ENCODE data around the gene ZNF791.

Gene ZNF791

DNA sequence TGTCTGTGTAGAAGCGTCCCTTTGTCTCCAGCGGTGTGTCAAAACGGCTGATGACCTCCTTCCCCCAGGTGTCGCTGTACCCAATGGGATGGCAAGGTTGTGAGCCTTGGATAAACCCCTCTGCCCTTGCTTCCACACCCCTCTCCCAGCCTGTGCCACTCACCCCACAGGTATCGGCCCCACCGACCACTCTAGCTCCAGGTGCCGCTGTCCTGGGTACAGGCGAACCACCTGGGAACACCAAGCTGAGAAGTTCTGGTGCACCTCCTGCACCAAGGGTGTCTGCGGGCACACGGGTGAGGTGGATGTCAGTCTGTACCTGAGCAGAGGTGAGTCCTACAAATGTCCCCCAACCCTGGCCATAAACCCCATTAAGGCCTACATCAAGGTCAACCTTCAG, 39.2 kb downstream of the ZNF791 start:
- H3K4me2 ChIP-seq (ENCODE audit: low read length), result no peak overlapping the region
- no peak overlapping the region for H3K27ac ChIP-seq (ENCODE audit: low read depth, low read length)
- H3K9me3 ChIP-seq (ENCODE audit: control insufficient read depth, insufficient read depth, low read length), result no peaks in the 10 kb centered on the region
- TF ChIP-seq EZH2phosphoT487 (IDR thresholded peaks at IDR 0.05; ENCODE audit: borderline replicate concordance, low read length), result no peak
- no peaks in the 10 kb centered on the region for H3K9me2 ChIP-seq (replicated peaks; ENCODE audit: control insufficient read depth, low read length)
- H4K20me1 ChIP-seq (ENCODE audit: control insufficient read depth, insufficient read depth, low read depth, low read length), result no peaks in the 10 kb centered on the region
- no peaks in the 10 kb centered on the region for H3K79me2 ChIP-seq (ENCODE audit: control insufficient read depth, low read length)
- no peaks in the 10 kb centered on the region for H3K4me1 ChIP-seq (ENCODE audit: control insufficient read depth, low read length)
- no peak overlapping the region for H3K4me3 ChIP-seq (ENCODE audit: low read length)
- no peaks in the 10 kb centered on the region for H3K27me3 ChIP-seq (ENCODE audit: control insufficient read depth, low read length)
- H3F3A ChIP-seq (ENCODE audit: control insufficient read depth, insufficient read depth), result no peaks in the 10 kb centered on the region
- peaks cover 10% of the 10 kb centered on the region for H3K36me3 ChIP-seq (ENCODE audit: control insufficient read depth, low read length)

DNA sequence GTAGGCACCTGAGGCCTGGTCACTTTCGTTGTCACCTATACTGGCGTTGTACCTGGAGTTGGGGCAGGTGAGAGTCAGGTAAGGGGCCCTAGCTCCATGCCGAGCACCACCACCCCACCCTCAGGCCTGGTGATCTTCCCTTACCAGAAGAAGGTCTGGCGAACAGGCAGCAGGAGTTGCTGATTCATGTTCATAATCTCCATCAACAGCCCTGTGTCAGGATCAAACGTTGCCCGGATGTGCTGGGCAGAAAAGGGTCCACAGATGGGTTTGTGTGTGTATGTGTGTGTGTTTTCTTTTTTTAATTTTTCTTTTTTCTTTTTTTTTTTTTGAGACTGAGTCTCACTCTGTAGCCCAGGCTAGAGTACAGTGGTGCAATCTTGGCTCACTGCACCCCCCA, 41.5 kb downstream of the ZNF791 start:
- no peak for TF ChIP-seq EZH2phosphoT487 (IDR thresholded peaks at IDR 0.05; ENCODE audit: borderline replicate concordance, low read length)
- TF ChIP-seq, protein P1, sequence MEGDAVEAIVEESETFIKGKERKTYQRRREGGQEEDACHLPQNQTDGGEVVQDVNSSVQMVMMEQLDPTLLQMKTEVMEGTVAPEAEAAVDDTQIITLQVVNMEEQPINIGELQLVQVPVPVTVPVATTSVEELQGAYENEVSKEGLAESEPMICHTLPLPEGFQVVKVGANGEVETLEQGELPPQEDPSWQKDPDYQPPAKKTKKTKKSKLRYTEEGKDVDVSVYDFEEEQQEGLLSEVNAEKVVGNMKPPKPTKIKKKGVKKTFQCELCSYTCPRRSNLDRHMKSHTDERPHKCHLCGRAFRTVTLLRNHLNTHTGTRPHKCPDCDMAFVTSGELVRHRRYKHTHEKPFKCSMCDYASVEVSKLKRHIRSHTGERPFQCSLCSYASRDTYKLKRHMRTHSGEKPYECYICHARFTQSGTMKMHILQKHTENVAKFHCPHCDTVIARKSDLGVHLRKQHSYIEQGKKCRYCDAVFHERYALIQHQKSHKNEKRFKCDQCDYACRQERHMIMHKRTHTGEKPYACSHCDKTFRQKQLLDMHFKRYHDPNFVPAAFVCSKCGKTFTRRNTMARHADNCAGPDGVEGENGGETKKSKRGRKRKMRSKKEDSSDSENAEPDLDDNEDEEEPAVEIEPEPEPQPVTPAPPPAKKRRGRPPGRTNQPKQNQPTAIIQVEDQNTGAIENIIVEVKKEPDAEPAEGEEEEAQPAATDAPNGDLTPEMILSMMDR (IDR thresholded peaks at IDR 0.05; ENCODE audit: low read depth, low read length, poor library complexity, severe bottlenecking), result no peak
- Histone ChIP-seq H3K27me3 (ENCODE audit: control insufficient read depth, low read length) (no peaks in the 10 kb centered on the region), H3K9me3 (ENCODE audit: control insufficient read depth, insufficient read depth, low read length) (no peaks in the 10 kb centered on the region), H4K20me1 (ENCODE audit: control insufficient read depth, insufficient read depth, low read depth, low read length) (no peaks in the 10 kb centered on the region), H3K4me1 (ENCODE audit: control insufficient read depth, low read length) (no peaks in the 10 kb centered on the region), H3F3A (ENCODE audit: control insufficient read depth, insufficient read depth) (no peaks in the 10 kb centered on the region), H3K79me2 (ENCODE audit: control insufficient read depth, low read length) (no peaks in the 10 kb centered on the region), H3K27ac (ENCODE audit: low read depth, low read length) (no peak overlapping the region), H3K4me2 (ENCODE audit: low read length) (no peak overlapping the region), H3K9me2 (replicated peaks; ENCODE audit: control insufficient read depth, low read length) (no peaks in the 10 kb centered on the region), H3K4me3 (ENCODE audit: low read length) (no peak overlapping the region), H3K36me3 (ENCODE audit: control insufficient read depth, low read length) (peaks cover 29% of the 10 kb centered on the region)

DNA sequence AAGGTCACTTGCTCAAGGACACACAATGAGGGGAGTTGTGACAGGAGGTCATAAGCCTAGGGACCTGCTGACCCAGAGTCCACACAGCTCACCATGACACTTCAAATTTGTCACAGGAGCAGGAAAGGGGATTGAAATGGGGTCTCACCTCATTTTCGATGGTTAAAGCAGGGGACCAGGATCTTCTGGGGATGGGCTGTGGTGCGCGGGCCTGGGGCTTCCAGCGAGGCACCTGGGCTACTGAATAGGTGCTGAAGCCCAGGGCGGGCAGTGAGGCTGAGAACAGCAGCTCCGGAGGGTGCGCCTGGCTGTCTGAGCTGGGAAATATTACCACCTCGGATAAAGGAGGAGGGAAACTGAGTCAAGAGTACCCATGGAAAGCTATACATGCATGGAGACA, 44.8 kb downstream of the ZNF791 start:
- TF ChIP-seq, protein P1 (IDR thresholded peaks at IDR 0.05; ENCODE audit: low read depth, low read length, poor library complexity, severe bottlenecking), result no peak
- TF ChIP-seq EZH2phosphoT487 (IDR thresholded peaks at IDR 0.05; ENCODE audit: borderline replicate concordance, low read length), result no peak
- no peaks in the 10 kb centered on the region for H4K20me1 ChIP-seq (ENCODE audit: control insufficient read depth, insufficient read depth, low read depth, low read length)
- no peaks in the 10 kb centered on the region for H3K9me2 ChIP-seq (replicated peaks; ENCODE audit: control insufficient read depth, low read length)
- H3K27ac ChIP-seq (ENCODE audit: low read depth, low read length), result no peak overlapping the region
- H3K4me1 ChIP-seq (ENCODE audit: control insufficient read depth, low read length), result no peaks in the 10 kb centered on the region
- H3K9me3 ChIP-seq (ENCODE audit: control insufficient read depth, insufficient read depth, low read length), result no peaks in the 10 kb centered on the region
- H3K4me2 ChIP-seq (ENCODE audit: low read length), result no peak overlapping the region
- peaks cover 38% of the 10 kb centered on the region for H3K36me3 ChIP-seq (ENCODE audit: control insufficient read depth, low read length)
- no peaks in the 10 kb centered on the region for H3F3A ChIP-seq (ENCODE audit: control insufficient read depth, insufficient read depth)
- no peaks in the 10 kb centered on the region for H3K27me3 ChIP-seq (ENCODE audit: control insufficient read depth, low read length)
- no peaks in the 10 kb centered on the region for H3K79me2 ChIP-seq (ENCODE audit: control insufficient read depth, low read length)
- H3K4me3 ChIP-seq (ENCODE audit: low read length), result no peak overlapping the region

DNA sequence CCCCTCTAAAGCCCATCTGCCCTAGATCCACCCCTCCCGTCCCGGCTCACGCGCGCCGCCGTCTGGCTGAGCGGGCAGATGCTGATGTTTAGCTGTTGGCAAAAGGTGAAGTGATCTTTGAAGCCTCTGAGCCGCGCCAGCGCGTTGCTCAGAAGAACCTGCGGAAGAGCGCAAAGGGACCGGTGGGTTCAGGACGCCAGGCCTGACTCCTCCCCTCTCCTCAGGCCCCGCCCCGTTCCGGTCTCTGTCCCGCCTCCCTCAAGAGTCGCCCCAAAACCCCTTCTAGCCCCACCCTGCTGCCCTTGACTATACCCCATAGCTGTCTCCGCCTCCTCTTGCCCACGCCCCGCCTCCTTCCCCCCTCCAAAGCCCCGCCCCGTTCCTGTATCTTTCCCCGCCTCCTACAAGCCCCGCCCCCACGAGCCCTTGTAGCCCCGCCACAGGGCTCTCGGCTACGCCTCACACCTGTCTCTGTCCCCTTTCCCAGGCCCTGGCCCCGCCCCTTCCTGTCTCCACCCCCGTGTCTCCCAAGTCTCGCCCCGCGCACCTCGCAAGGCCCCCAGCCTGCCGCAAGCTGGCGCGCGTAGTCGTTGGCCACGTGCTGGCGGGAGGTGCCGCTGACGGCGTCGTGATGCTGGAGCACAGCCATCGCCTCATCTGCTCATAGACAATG, 46.3 kb downstream of the ZNF791 start:
- Histone ChIP-seq H3K27me3 (ENCODE audit: control insufficient read depth, low read length) (no peaks in the 10 kb centered on the region), H3K36me3 (ENCODE audit: control insufficient read depth, low read length) (peaks cover 40% of the 10 kb centered on the region), H3K27ac (ENCODE audit: low read depth, low read length) (no peak overlapping the region), H3K4me3 (ENCODE audit: low read length) (no peak overlapping the region), H3K79me2 (ENCODE audit: control insufficient read depth, low read length) (no peaks in the 10 kb centered on the region), H3K4me1 (ENCODE audit: control insufficient read depth, low read length) (no peaks in the 10 kb centered on the region), H3F3A (ENCODE audit: control insufficient read depth, insufficient read depth) (no peaks in the 10 kb centered on the region), H3K9me3 (ENCODE audit: control insufficient read depth, insufficient read depth, low read length) (no peaks in the 10 kb centered on the region), H4K20me1 (ENCODE audit: control insufficient read depth, insufficient read depth, low read depth, low read length) (no peaks in the 10 kb centered on the region), H3K9me2 (replicated peaks; ENCODE audit: control insufficient read depth, low read length) (no peaks in the 10 kb centered on the region), H3K4me2 (ENCODE audit: low read length) (no peak overlapping the region)
- no peak for TF ChIP-seq EZH2phosphoT487 (IDR thresholded peaks at IDR 0.05; ENCODE audit: borderline replicate concordance, low read length)
- TF ChIP-seq, protein P1 (IDR thresholded peaks at IDR 0.05; ENCODE audit: low read depth, low read length, poor library complexity, severe bottlenecking), result no peak

All from DOHH2 (cell line).